Caco-2 (cell line): ENCODE measurements around the gene SCYGR5. TPM values are rescaled to one million over a fixed set of nuclear protein-coding genes. Genes with fewer than 3 reads are reported as not detected.

ENCODE experiments used
- BruUV-seq: library from RNA; stranded (reverse); fragments of 400-500 nt; replicated peaks from 2 replicates; lab custom pipeline; 2021; lab: Mats Ljungman, UMichigan
- CTCF ChIA-PET: fragments of 300-600 bp; sonication (Branson Sonifier 250); formaldehyde crosslinking; loops from one replicate; lab custom pipeline; 2022; ENCODE audit warnings: antibody characterized with exemption; lab: Charles Lee
- POLR2A ChIA-PET: fragments of 300-600 bp; sonication (Branson Sonifier 250); formaldehyde crosslinking; loops from one replicate; lab custom pipeline; 2022; ENCODE audit warnings: antibody characterized with exemption; lab: Charles Lee
- DNase-seq, 2 experiments: peaks; one replicate each; pipeline versions ENCODE4 v3.0.0 to v3.0.0-alpha.2; 2020 to 2022
- H3K27me3 ChIP-seq: replicated peaks from 2 replicates; pipeline ENCODE4 v1.6.0; 2011; ENCODE audit warnings: low read length; ENCODE audit not compliant: control insufficient read depth, insufficient read depth
- H3K36me3 ChIP-seq: 2 replicates; pipeline ENCODE4 v1.5.1; 2011; ENCODE audit warnings: low read length; ENCODE audit not compliant: control insufficient read depth, insufficient read depth
- H3K4me1 ChIP-seq: fragments of 250-450 bp; sonication (Bioruptor Pico); 2 replicates; pipeline ENCODE4 v1.5.1; 2020; ENCODE audit warnings: mild to moderate bottlenecking
- H3K4me3 ChIP-seq: 2 replicates; pipeline ENCODE4 v1.5.1; 2011; ENCODE audit warnings: low read depth, mild to moderate bottlenecking, control low read depth, low read length
- H3K9me3 ChIP-seq: fragments of 250-450 bp; sonication (Bioruptor Pico); 2 replicates; pipeline ENCODE4 v1.5.1; 2020; ENCODE audit warnings: mild to moderate bottlenecking, moderate library complexity
- H3K27ac Mint-ChIP-seq: one replicate; pipeline ENCODE4 v1.8.0; 2022; ENCODE audit warnings: mixed read lengths; ENCODE audit not compliant: unreplicated experiment
- H3K27me3 Mint-ChIP-seq: one replicate; pipeline ENCODE4 v1.8.0; 2022; ENCODE audit warnings: mixed read lengths; ENCODE audit not compliant: insufficient read depth, unreplicated experiment
- H3K36me3 Mint-ChIP-seq: one replicate; pipeline ENCODE4 v1.8.0; 2022; ENCODE audit warnings: mild to moderate bottlenecking, mixed read lengths; ENCODE audit not compliant: insufficient read depth, unreplicated experiment
- H3K4me1 Mint-ChIP-seq: one replicate; pipeline ENCODE4 v1.8.0; 2022; ENCODE audit warnings: low read depth, mixed read lengths; ENCODE audit not compliant: unreplicated experiment
- H3K4me3 Mint-ChIP-seq: one replicate; pipeline ENCODE4 v1.8.0; 2022; ENCODE audit warnings: mild to moderate bottlenecking, moderate library complexity, mixed read lengths; ENCODE audit not compliant: unreplicated experiment
- H3K9me3 Mint-ChIP-seq: one replicate; pipeline ENCODE4 v1.8.0; 2022; ENCODE audit warnings: mixed read lengths; ENCODE audit not compliant: unreplicated experiment
- intact Hi-C: fragments of 100-400 bp; cut with micrococcal nuclease; formaldehyde crosslinking; loops from one replicate; pipeline ENCODE4 v1.10.0; 2022; ENCODE audit not compliant: unreplicated experiment
- total RNA-seq: library from RNA; stranded (reverse); gene quantifications from 2 replicates; pipeline ENCODE4 v1.2.3, GENCODE V29; 2022
- TF ChIP-seq, protein P1 (sequence below), 2 experiments: fragments of 200-600 bp in 1 of 2; IDR thresholded peaks; 1 replicate in 1 of 2; 2 replicates in 1 of 2; pipeline versions ENCODE4 v1.5.1 to v1.8.0; 2011 to 2022; ENCODE audit warnings: antibody characterized with exemption in 1 of 2, control low read depth in 1 of 2, inconsistent platforms in 1 of 2, low read depth in 1 of 2, low read length in 1 of 2, mild to moderate bottlenecking in 1 of 2, moderate library complexity in 1 of 2; ENCODE audit not compliant: insufficient read depth in 1 of 2, severe bottlenecking in 1 of 2, unreplicated experiment in 1 of 2

The SCYGR5 gene
- total RNA-seq, 1 experiment from 2014 or later, result not detected

DNA sequence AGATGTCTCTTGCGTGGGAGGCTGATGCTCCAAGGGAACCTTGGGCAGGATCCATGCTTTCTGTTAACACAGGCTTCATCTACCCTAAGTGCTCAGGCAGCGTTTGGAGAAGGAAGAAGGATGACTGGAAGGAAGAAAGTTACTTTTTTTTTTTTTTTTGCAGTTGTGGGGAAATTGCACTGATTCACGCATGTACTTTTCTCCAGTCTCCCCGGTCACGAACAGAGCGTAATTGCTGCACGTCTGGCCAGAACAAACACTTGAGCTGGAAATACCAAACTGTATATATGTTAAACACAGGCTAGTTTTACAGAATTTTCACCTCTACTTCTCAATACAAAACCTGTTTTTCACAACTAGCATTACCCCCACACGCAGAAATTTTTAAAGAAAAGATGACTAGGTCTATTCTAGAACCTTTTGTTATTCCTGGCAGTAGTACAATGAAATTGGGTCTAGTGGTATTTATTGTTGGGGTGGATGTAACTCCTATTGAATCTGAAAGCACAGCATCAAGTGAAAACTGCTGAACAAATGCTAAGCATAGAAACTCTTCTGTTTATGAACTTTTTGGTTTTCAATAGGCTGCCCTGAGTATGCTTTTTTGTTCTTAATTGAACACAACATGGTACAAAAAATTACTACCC, 9.3 kb upstream of the SCYGR5 start:
- no peak overlapping the region for H3K4me3 ChIP-seq
- H3K4me1 ChIP-seq, result peaks cover 11% of the 10 kb centered on the region
- TF ChIP-seq, protein P1, sequence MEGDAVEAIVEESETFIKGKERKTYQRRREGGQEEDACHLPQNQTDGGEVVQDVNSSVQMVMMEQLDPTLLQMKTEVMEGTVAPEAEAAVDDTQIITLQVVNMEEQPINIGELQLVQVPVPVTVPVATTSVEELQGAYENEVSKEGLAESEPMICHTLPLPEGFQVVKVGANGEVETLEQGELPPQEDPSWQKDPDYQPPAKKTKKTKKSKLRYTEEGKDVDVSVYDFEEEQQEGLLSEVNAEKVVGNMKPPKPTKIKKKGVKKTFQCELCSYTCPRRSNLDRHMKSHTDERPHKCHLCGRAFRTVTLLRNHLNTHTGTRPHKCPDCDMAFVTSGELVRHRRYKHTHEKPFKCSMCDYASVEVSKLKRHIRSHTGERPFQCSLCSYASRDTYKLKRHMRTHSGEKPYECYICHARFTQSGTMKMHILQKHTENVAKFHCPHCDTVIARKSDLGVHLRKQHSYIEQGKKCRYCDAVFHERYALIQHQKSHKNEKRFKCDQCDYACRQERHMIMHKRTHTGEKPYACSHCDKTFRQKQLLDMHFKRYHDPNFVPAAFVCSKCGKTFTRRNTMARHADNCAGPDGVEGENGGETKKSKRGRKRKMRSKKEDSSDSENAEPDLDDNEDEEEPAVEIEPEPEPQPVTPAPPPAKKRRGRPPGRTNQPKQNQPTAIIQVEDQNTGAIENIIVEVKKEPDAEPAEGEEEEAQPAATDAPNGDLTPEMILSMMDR (IDR thresholded peaks at IDR 0.05; ENCODE audit: insufficient read depth in 1 of 2, low read depth in 1 of 2, low read length in 1 of 2, severe bottlenecking in 1 of 2, unreplicated experiment in 1 of 2), result no peak
- no peak for DNase-seq
- intact Hi-C loops, result loop anchor here (5.0 kb wide), 3 partner anchors 45 to 250 kb away; no protein-coding TSS in a partner anchor
- no peaks in the 10 kb centered on the region for H3K27me3 ChIP-seq
- no peaks in the 10 kb centered on the region for H3K36me3 ChIP-seq
- no peaks in the 10 kb centered on the region for H3K9me3 ChIP-seq
- H3K27me3 Mint-ChIP-seq, result no peaks in the 10 kb centered on the region
- no peak overlapping the region for H3K27ac Mint-ChIP-seq
- BruUV-seq, result no TSS peak
- H3K4me3 Mint-ChIP-seq, result no peak overlapping the region
- H3K9me3 Mint-ChIP-seq, result peaks cover 9% of the 10 kb centered on the region
- H3K36me3 Mint-ChIP-seq, result peaks cover 10% of the 10 kb centered on the region
- CTCF ChIA-PET, result interaction anchor here (0.7 to 2.8 kb wide), 5 partner anchors 13 to 136 kb away, joined by 3 to 48 read pairs (median 8); no protein-coding TSS in a partner anchor
- POLR2A ChIA-PET, result interaction anchor here (0.7 kb wide), 1 partner anchor 13 kb away, joined by 3 read pairs; no protein-coding TSS in a partner anchor
- H3K4me1 Mint-ChIP-seq, result peaks cover 19% of the 10 kb centered on the region

DNA sequence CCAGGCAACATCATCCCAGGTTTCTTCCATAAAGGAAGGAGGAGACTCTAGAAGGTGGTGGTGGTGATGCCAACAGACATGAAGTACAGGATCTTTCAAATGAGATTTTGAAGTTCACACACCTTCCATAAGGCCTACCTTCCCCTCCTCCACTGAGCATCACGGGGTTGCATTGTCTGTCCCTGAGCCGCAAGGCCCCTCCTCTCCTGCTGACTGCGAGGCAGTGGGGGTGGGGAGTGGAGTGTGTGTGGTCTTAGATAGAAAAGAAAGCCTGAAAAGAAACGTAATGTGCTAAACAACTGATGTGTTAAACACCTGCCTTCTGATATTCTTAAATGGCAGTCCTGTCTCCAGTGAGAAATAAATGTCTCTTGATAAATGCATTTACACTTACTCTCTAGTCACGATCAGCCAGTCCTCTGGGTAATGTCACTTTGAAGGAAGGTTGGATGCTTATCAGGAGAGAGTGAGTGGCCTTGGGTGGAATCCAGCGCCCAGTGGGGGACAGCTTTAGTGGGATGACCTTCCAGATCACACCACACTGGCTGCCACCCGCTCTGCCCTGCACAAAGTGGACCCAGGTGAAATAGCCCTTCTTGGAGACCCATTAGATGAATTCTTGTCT, 5.5 kb upstream of the SCYGR5 start:
- CTCF ChIA-PET, result no interaction called here
- no peak overlapping the region for H3K4me3 ChIP-seq
- peaks cover 7% of the 10 kb centered on the region for H3K4me1 Mint-ChIP-seq
- H3K4me3 Mint-ChIP-seq, result no peak overlapping the region
- no peaks in the 10 kb centered on the region for H3K27me3 Mint-ChIP-seq
- no peak for DNase-seq
- H3K9me3 ChIP-seq, result no peaks in the 10 kb centered on the region
- intact Hi-C loops, result no loop called here
- TF ChIP-seq, protein P1 (IDR thresholded peaks at IDR 0.05; ENCODE audit: insufficient read depth in 1 of 2, low read depth in 1 of 2, low read length in 1 of 2, severe bottlenecking in 1 of 2, unreplicated experiment in 1 of 2), result no peak
- H3K36me3 Mint-ChIP-seq, result no peaks in the 10 kb centered on the region
- no peaks in the 10 kb centered on the region for H3K9me3 Mint-ChIP-seq
- BruUV-seq, result no TSS peak
- H3K4me1 ChIP-seq, result no peaks in the 10 kb centered on the region
- H3K36me3 ChIP-seq, result no peaks in the 10 kb centered on the region
- H3K27ac Mint-ChIP-seq, result no peak overlapping the region
- POLR2A ChIA-PET, result no interaction called here
- H3K27me3 ChIP-seq, result no peaks in the 10 kb centered on the region

DNA sequence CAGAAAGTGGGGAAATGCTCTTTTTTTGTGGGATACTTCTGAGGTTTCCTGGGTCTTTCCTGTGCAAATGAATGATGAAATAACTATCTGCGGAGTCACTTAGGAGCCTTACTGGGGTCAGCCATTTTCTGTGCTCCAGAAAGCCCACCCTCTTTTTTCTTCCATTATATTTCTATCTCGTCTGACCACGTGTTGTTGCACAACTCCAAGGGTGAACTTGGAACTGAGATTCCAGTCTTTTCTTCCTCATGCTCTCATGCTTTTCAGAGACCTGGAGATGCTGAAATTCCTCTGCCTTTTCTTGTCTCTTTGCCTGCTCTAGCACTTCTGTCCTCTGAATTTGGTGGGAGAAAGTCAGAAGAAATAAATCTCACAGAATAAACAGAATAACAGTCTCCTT, 4.8 kb upstream of the SCYGR5 start:
- no TSS peak for BruUV-seq
- H3K4me1 Mint-ChIP-seq, result peaks cover 7% of the 10 kb centered on the region

More for the DNA sequence above, 4.8 kb upstream of the SCYGR5 start:
- CTCF ChIA-PET, result no interaction called here
- no peak overlapping the region for H3K4me3 ChIP-seq
- intact Hi-C loops, result no loop called here
- H3K27me3 Mint-ChIP-seq, result no peaks in the 10 kb centered on the region
- no peaks in the 10 kb centered on the region for H3K9me3 Mint-ChIP-seq
- no peak overlapping the region for H3K27ac Mint-ChIP-seq
- DNase-seq, result no peak
- TF ChIP-seq, protein P1 (IDR thresholded peaks at IDR 0.05; ENCODE audit: insufficient read depth in 1 of 2, low read depth in 1 of 2, low read length in 1 of 2, severe bottlenecking in 1 of 2, unreplicated experiment in 1 of 2), result no peak
- no peaks in the 10 kb centered on the region for H3K27me3 ChIP-seq
- H3K9me3 ChIP-seq, result no peaks in the 10 kb centered on the region
- no peaks in the 10 kb centered on the region for H3K36me3 ChIP-seq
- no peaks in the 10 kb centered on the region for H3K4me1 ChIP-seq
- H3K36me3 Mint-ChIP-seq, result no peaks in the 10 kb centered on the region
- POLR2A ChIA-PET, result no interaction called here
- H3K4me3 Mint-ChIP-seq, result no peak overlapping the region
